PC-9 (cell line): ENCODE results near the gene VSTM2L. TPM values are rescaled to one million over a fixed set of nuclear protein-coding genes. Genes with fewer than 3 reads are reported as not detected.

Experiments
- BruUV-seq: library from RNA; stranded (reverse); fragments of 400-500 nt; replicated peaks from 2 replicates; lab custom pipeline; 2021; lab: Mats Ljungman, UMichigan
- CTCF ChIA-PET: fragments of 300-600 bp; sonication (Branson Sonifier 250); formaldehyde crosslinking; loops from one replicate; lab custom pipeline; 2022; ENCODE audit warnings: antibody characterized with exemption; lab: Charles Lee
- POLR2A ChIA-PET: fragments of 300-600 bp; sonication (Branson Sonifier 250); formaldehyde crosslinking; loops from one replicate; lab custom pipeline; 2022; ENCODE audit warnings: antibody characterized with exemption; ENCODE audit not compliant: unreplicated experiment; lab: Charles Lee
- DNase-seq, 2 experiments: peaks; one replicate each; pipeline versions ENCODE4 v3.0.0 to v3.0.0-alpha.2; 2015 to 2022; ENCODE audit warnings: mixed read lengths in 1 of 2
- H2AFZ ChIP-seq: fragments of 200-600 bp; sonication (generic); 2 replicates; pipeline ENCODE4 v1.8.1; 2017; ENCODE audit warnings: antibody characterized with exemption
- H3F3A ChIP-seq: fragments of 200-600 bp; sonication (generic); 2 replicates; pipeline ENCODE4 v1.8.1; 2017; ENCODE audit warnings: antibody characterized with exemption, mild to moderate bottlenecking, low read depth; ENCODE audit not compliant: insufficient read depth
- H3K27ac ChIP-seq: fragments of 200-600 bp; sonication (generic); 2 replicates; pipeline ENCODE4 v1.6.1; 2016; ENCODE audit warnings: mixed run types
- H3K27me3 ChIP-seq: fragments of 200-600 bp; sonication (generic); 2 replicates; pipeline ENCODE4 v1.6.1; 2016; ENCODE audit warnings: low read depth, mixed run types; ENCODE audit not compliant: insufficient read depth
- H3K36me3 ChIP-seq: fragments of 200-600 bp; sonication (generic); 2 replicates; pipeline ENCODE4 v1.6.1; 2016; ENCODE audit warnings: low read depth, mixed run types
- H3K4me1 ChIP-seq: fragments of 200-600 bp; sonication (generic); replicated peaks from 2 replicates; pipeline ENCODE4 v1.6.1; 2016; ENCODE audit warnings: mixed run types; ENCODE audit not compliant: insufficient read depth
- H3K4me2 ChIP-seq: fragments of 200-600 bp; sonication (generic); 2 replicates; pipeline ENCODE4 v1.6.1; 2017; ENCODE audit warnings: mixed run types
- H3K4me3 ChIP-seq: fragments of 200-600 bp; sonication (generic); 2 replicates; pipeline ENCODE4 v1.6.1; 2016; ENCODE audit warnings: mixed run types
- H3K79me2 ChIP-seq: fragments of 200-600 bp; sonication (generic); 2 replicates; pipeline ENCODE4 v1.6.1; 2017; ENCODE audit warnings: low read depth, mixed run types
- H3K9me2 ChIP-seq: fragments of 200-600 bp; sonication (generic); 2 replicates; pipeline ENCODE4 v1.8.1; 2017; ENCODE audit warnings: mild to moderate bottlenecking; ENCODE audit not compliant: insufficient read depth
- H3K9me3 ChIP-seq: fragments of 200-600 bp; sonication (generic); 2 replicates; pipeline ENCODE4 v1.8.1; 2016; ENCODE audit warnings: low read depth; ENCODE audit not compliant: insufficient read depth
- H4K20me1 ChIP-seq: fragments of 200-600 bp; sonication (generic); 2 replicates; pipeline ENCODE4 v1.8.1; 2017; ENCODE audit not compliant: insufficient read depth
- CTCF ChIP-seq: fragments of 200-600 bp; sonication (generic); conservative IDR thresholded peaks from 2 replicates; pipeline ENCODE4 v1.6.1; 2017; ENCODE audit warnings: mixed run types, antibody characterized with exemption, mild to moderate bottlenecking, moderate library complexity
- EZH2 ChIP-seq: fragments of 200-600 bp; sonication (generic); IDR thresholded peaks from 2 replicates; pipeline ENCODE4 v1.8.0; 2017; ENCODE audit warnings: antibody characterized with exemption, low read depth
- intact Hi-C: fragments of 100-400 bp; cut with micrococcal nuclease; formaldehyde crosslinking; loops from one replicate; pipeline ENCODE4 v1.10.0; 2022; ENCODE audit not compliant: unreplicated experiment
- total RNA-seq: library from RNA; stranded (reverse); gene quantifications from 2 replicates; pipeline ENCODE4 v1.2.3, GENCODE V29; 2021

The VSTM2L gene
- total RNA-seq, 1 experiment from 2014 or later = 1.4 TPM

DNA sequence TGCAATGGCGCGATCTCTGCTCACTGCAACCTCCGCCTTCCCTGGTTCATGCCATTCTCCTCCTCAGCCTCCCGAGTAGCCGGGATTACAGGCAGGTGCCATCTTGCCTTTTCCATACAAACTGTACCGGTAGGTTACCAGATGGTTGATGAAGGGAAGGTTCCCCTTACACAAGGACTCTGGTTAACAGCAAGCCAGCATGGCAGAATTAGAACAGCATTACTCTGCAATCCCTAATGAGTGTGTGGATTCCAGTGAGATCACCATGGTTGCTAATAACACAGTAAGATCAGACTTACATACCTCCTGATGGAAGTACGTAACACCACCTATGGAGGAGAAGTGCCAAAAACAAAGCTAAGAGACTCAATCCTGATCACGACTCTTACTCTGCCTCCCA, 78.6 kb downstream of the VSTM2L start:
- Histone ChIP-seq H3K4me2 (no peak overlapping the region), H3K4me1 (no peaks in the 10 kb centered on the region), H3K4me3 (no peak overlapping the region), H4K20me1 (no peaks in the 10 kb centered on the region; the same call in 1 of the 2 replicates), H3K36me3 (no peaks in the 10 kb centered on the region), H3K79me2 (no peaks in the 10 kb centered on the region), H3K27me3 (no peaks in the 10 kb centered on the region), H3K27ac (no peak overlapping the region), H3F3A (no peaks in the 10 kb centered on the region), H3K9me3 (no peaks in the 10 kb centered on the region), H2AFZ (no peak overlapping the region), H3K9me2 (no peaks in the 10 kb centered on the region)
- CTCF ChIA-PET = no interaction called here
- BruUV-seq = no TSS peak
- no peak for DNase-seq
- POLR2A ChIA-PET = no interaction called here
- TF ChIP-seq CTCF (no peak), EZH2 (no peak)
- intact Hi-C loops = no loop called here

DNA sequence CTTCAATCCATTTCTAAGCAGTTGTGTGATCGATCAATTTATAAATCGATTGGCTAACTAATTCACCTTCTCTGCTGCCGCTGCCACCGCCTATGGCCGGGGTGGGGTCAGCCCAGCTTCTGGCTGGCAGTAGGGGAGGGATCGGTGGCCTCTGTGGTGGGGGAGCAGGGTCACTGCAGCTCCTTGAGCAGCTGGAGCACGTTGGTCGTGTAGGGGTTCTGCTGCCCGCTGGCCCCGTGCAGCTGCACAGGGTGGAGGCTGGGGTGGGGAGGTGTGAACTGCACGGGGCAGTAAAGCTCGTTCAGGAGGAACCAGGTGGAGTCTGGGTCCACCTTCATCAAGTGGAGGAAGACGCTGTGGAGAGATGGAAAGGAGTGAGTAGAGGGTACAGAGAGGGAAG, 80.4 kb downstream of the VSTM2L start:
- H2AFZ ChIP-seq = no peak overlapping the region
- H3K4me2 ChIP-seq = no peak overlapping the region
- POLR2A ChIA-PET = interaction anchor here (0.6 kb wide), 1 partner anchor 29 kb away, joined by 3 read pairs; no protein-coding TSS in a partner anchor
- no peak for DNase-seq
- intact Hi-C loops = no loop called here
- H3K27me3 ChIP-seq = no peaks in the 10 kb centered on the region
- no peaks in the 10 kb centered on the region for H3K36me3 ChIP-seq
- no peak overlapping the region for H3K4me3 ChIP-seq
- no peaks in the 10 kb centered on the region for H3K4me1 ChIP-seq
- BruUV-seq = no TSS peak
- no peaks in the 10 kb centered on the region for H3K9me3 ChIP-seq
- H3K79me2 ChIP-seq = no peaks in the 10 kb centered on the region
- H4K20me1 ChIP-seq = no peaks in the 10 kb centered on the region; the same call in 1 of the 2 replicates
- no peak overlapping the region for H3K27ac ChIP-seq
- H3K9me2 ChIP-seq = no peaks in the 10 kb centered on the region
- H3F3A ChIP-seq = no peaks in the 10 kb centered on the region
- no peak for TF ChIP-seq EZH2
- no peak for TF ChIP-seq CTCF
- CTCF ChIA-PET = interaction anchor here (0.6 kb wide), 1 partner anchor 1118 kb away, joined by 7 read pairs; no protein-coding TSS in a partner anchor

GRCh38 chr20:37984018-37984785, 81.3 kb downstream of the VSTM2L start:
- no peak overlapping the region for H3K4me2 ChIP-seq

More at GRCh38 chr20:37984018-37984785, 81.3 kb downstream of the VSTM2L start:
- Histone ChIP-seq H3K4me3 (no peak overlapping the region), H2AFZ (no peak overlapping the region), H3F3A (no peaks in the 10 kb centered on the region), H3K36me3 (no peaks in the 10 kb centered on the region), H3K79me2 (no peaks in the 10 kb centered on the region), H3K9me2 (no peaks in the 10 kb centered on the region), H3K4me1 (no peaks in the 10 kb centered on the region), H3K27ac (no peak overlapping the region), H3K27me3 (no peaks in the 10 kb centered on the region), H3K9me3 (no peaks in the 10 kb centered on the region), H4K20me1 (no peaks in the 10 kb centered on the region; the same call in 1 of the 2 replicates)
- DNase-seq = no peak
- ChIA-PET CTCF (no interaction called here), POLR2A (interaction anchor here (0.6 kb wide), 1 partner anchor 30 kb away, joined by 3 read pairs; no protein-coding TSS in a partner anchor)
- TF ChIP-seq CTCF (no peak), EZH2 (no peak)
- intact Hi-C loops = no loop called here
- BruUV-seq = no TSS peak
